GM10248 (cell line): ENCODE measurements around the gene TGFBR3.

Experiments used
- CTCF ChIA-PET: fragments of 300-600 bp; sonication (Branson Sonifier 250); formaldehyde crosslinking; extraction: SDS; loops from one replicate; lab custom pipeline; 2021; ENCODE audit warnings: antibody characterized with exemption; lab: Yijun Ruan, JAX
- POLR2A ChIA-PET: fragments of 350-650 bp; sonication (Branson Sonifier 250); formaldehyde crosslinking; extraction: SDS; loops from one replicate; lab custom pipeline; 2020; ENCODE audit warnings: antibody characterized with exemption; lab: Yijun Ruan, JAX
- DNase-seq: peaks from one replicate; pipeline ENCODE4 v3.0.0; 2012; ENCODE audit errors: extremely low spot score
- CTCF ChIP-seq: IDR thresholded peaks from 2 replicates; pipeline ENCODE4 v1.5.1; 2012; ENCODE audit warnings: mild to moderate bottlenecking, low read depth; ENCODE audit errors: extremely low read depth, missing control alignments, control extremely low read depth

TGFBR3 gene

DNA sequence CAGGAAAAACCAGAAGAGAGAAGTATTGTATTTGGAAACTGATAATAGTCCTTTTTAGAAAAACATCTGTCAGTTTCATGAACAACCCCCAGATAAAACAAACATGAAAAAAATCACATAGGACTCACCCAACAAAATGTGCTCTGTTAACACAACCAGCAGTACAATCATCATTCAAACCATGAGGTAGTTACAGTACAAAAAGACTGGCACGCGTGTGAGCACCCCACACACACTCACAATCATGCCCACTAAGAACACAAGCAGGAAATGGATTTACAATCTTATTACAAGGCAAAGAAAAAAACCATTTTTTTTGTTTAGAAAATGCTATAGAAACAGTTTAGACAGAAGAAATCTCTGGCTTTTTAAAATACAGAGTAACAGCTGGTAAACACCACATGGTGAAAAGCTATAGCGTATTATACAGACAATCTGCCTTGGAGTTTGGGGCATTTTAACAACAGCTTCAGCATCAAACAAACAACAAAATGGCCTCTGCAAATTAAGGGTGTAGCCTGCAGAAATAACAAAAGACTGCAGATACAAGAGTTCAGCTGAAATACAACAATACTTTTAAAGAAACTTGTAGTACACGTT, 205.3 kb downstream of the TGFBR3 start:
- no peak for DNase-seq
- ChIA-PET POLR2A (no interaction called here), CTCF (interaction anchor here (1.0 to 1.5 kb wide), 3 partner anchors 10 to 110 kb away, joined by 3 to 4 read pairs (median 3); no protein-coding TSS in a partner anchor)
- no peak for TF ChIP-seq CTCF

DNA sequence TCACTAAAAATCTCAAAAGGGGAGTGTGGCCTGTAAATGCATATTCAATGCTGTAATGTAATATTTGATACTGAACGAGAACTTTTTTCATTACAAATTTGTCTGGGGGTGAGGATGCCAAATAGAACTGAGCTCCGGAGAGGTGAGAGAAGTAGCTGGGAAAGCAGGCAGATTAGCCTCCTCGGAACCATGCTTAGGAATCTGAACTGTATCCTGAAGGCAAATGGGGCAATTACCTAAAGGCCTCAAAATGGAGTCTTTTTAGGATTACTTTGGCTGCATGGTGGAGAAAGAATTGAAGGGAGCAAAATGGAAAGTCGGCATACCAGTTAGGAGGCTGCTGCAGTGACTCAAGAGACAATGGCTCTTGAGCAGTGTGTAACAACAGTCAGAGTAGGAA, 206.5 kb downstream of the TGFBR3 start:
- no peak for TF ChIP-seq CTCF
- ChIA-PET POLR2A (no interaction called here), CTCF (no interaction called here)
- DNase-seq, result no peak

- DNase-seq, result no peak
- CTCF ChIA-PET, result no interaction called here
- no peak for TF ChIP-seq CTCF
- POLR2A ChIA-PET, result no interaction called here
These were observed 209.9 kb downstream of the TGFBR3 start for GRCh38 chr1:91676030-91676429.

GRCh38 chr1:91674107-91674506, 211.8 kb downstream of the TGFBR3 start:
- ChIA-PET CTCF (no interaction called here), POLR2A (no interaction called here)
- TF ChIP-seq CTCF, result no peak
- DNase-seq, result no peak

DNA sequence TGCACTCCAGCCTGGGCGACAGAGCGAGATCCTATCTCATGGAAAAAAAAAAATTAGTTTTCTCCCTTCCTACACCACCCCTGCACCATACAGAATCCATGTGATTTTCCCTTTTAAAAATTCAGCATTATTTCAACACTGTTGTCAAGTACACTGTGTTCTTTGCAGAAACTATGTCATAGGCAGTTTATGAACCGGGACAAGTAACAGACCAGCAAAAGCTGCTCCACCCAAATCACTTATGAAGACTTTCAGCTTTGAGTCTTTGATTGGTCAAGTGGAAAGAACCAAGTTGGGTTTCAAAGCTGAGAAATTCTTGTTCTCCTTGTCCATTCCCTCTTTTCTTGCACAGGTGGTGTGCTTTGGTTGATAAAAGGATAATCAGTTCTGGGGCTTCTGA, 212.3 kb downstream of the TGFBR3 start:
- no peak for DNase-seq
- no peak for TF ChIP-seq CTCF
- ChIA-PET POLR2A (no interaction called here), CTCF (interaction anchor here (1.6 kb wide), 1 partner anchor 12 kb away, joined by 6 read pairs; no protein-coding TSS in a partner anchor)

- no peak for TF ChIP-seq CTCF
- ChIA-PET POLR2A (no interaction called here), CTCF (interaction anchor here (1.6 kb wide), 1 partner anchor 13 kb away, joined by 6 read pairs; no protein-coding TSS in a partner anchor)
- no peak for DNase-seq
These were observed 213.3 kb downstream of the TGFBR3 start for GRCh38 chr1:91672601-91673161.
